ENCODE data around the gene SIGLEC11.
"Not testable (repeated sequence)": the region's sequence is repeated elsewhere in the genome, so short reads cannot be mapped to it uniquely, and the experiment has no call there.

The SIGLEC11 gene

DNA sequence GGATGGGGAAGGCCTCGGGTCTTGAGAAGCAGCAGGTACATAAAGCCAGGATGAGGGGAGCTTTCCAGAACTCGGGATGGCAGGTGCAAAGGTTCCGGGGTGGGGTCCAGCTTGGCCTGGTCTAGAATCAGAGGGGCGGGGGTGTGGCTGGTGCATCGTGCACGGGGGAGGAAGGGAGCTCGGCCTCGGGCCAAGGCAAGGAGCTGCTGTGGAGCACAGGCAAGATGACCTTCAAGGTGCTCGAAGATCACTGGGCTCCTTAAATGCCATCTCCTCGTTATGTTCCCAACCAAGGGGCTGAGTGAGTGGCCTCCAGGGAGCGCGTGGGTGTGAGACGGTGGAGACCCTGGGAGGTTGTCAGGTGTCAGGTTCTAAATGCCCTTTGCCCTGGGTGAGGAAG, 16.1 kb upstream of the SIGLEC11 start:
- ChIA-PET POLR2A (no interaction called here), CTCF (interaction anchor here (3.6 kb wide), 1 partner anchor 39 kb away, joined by 19 read pairs; no protein-coding TSS in a partner anchor)
- no peak overlapping the region for H3K4me3 ChIP-seq (ENCODE audit: low read depth, low read length)
- DNase-seq (ENCODE audit: low read depth, low spot score): no peak
- TF ChIP-seq, protein P1, sequence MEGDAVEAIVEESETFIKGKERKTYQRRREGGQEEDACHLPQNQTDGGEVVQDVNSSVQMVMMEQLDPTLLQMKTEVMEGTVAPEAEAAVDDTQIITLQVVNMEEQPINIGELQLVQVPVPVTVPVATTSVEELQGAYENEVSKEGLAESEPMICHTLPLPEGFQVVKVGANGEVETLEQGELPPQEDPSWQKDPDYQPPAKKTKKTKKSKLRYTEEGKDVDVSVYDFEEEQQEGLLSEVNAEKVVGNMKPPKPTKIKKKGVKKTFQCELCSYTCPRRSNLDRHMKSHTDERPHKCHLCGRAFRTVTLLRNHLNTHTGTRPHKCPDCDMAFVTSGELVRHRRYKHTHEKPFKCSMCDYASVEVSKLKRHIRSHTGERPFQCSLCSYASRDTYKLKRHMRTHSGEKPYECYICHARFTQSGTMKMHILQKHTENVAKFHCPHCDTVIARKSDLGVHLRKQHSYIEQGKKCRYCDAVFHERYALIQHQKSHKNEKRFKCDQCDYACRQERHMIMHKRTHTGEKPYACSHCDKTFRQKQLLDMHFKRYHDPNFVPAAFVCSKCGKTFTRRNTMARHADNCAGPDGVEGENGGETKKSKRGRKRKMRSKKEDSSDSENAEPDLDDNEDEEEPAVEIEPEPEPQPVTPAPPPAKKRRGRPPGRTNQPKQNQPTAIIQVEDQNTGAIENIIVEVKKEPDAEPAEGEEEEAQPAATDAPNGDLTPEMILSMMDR (IDR thresholded peaks at IDR 0.05; ENCODE audit: insufficient read depth, low read length, missing control alignments): no peak

DNA sequence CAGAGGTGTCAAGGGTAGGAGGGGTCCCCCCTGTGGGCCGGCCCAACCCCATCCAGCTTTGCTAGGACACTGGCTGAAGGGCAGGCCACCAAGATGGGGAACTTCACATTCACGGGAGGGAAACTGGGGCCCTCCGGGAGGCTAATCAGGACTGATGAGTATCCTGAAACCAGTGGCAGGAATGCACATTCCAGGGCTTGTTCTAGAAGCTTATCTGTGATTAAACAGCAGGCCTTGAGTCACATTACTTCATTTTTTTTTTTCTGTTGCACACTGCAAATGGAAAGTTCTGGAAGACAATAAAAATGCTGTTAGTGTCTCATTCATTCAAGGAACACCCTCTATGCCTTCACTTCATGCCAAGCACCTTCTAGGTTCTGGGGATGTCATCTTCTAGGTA, 15.5 kb upstream of the SIGLEC11 start:
- POLR2A ChIA-PET: no interaction called here
- CTCF ChIA-PET: interaction anchor here (1.0 kb wide), 1 partner anchor 39 kb away, joined by 3 read pairs; no protein-coding TSS in a partner anchor
- TF ChIP-seq, protein P1 (IDR thresholded peaks at IDR 0.05; ENCODE audit: insufficient read depth, low read length, missing control alignments): no peak
- no peak overlapping the region for H3K4me3 ChIP-seq (ENCODE audit: low read depth, low read length)
- DNase-seq (ENCODE audit: low read depth, low spot score): no peak

DNA sequence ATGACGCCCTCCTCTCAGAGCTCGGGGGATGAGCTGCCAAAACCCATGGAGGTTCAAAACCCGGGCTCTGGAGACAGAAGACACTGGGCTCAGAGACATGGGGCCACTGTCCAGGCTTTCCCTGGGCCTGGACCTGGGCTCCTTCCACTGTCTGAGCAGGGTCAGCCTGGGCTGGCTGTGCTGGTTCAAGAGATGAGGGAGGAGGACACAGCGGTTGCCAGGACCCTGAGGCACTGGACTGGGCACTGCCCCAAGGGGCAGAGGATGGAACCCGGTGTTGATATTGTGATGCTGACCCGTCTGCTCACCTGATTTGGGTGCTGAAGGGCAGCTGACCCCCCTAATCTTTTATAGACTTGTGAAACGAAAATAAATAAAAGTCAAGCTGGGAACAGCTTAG, 14.1 kb upstream of the SIGLEC11 start:
- ChIA-PET POLR2A (no interaction called here), CTCF (interaction anchor here (1.7 kb wide), 1 partner anchor 37 kb away, joined by 5 read pairs; no protein-coding TSS in a partner anchor)
- no peak for DNase-seq (ENCODE audit: low read depth, low spot score)
- H3K4me3 ChIP-seq (ENCODE audit: low read depth, low read length): no peak overlapping the region
- TF ChIP-seq, protein P1 (IDR thresholded peaks at IDR 0.05; ENCODE audit: insufficient read depth, low read length, missing control alignments): no peak

DNA sequence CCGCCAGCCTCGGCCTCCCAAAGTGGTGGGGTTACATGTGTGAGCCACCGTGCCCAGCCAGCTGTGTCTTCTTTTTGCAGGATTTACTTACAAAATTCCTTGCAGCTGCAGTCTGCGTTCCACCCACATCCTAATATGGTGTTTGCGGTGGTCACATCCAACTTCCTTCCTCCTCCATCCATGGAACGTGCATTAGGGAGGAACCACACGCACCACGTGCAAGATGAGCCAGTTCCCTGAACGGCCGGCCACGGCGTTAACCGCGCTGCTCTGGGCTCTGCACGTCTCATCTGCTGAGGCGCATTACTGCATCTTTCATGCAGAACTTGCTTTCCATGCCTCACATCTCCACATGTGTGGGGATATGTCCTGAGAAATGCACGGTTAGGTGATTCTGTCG, 13.0 kb upstream of the SIGLEC11 start:
- POLR2A ChIA-PET: no interaction called here
- no peak overlapping the region for H3K4me3 ChIP-seq (ENCODE audit: low read depth, low read length)
- CTCF ChIA-PET: interaction anchor here (1.7 kb wide), 1 partner anchor 36 kb away, joined by 5 read pairs; no protein-coding TSS in a partner anchor
- TF ChIP-seq, protein P1 (IDR thresholded peaks at IDR 0.05; ENCODE audit: insufficient read depth, low read length, missing control alignments): no peak
- no peak for DNase-seq (ENCODE audit: low read depth, low spot score)

DNA sequence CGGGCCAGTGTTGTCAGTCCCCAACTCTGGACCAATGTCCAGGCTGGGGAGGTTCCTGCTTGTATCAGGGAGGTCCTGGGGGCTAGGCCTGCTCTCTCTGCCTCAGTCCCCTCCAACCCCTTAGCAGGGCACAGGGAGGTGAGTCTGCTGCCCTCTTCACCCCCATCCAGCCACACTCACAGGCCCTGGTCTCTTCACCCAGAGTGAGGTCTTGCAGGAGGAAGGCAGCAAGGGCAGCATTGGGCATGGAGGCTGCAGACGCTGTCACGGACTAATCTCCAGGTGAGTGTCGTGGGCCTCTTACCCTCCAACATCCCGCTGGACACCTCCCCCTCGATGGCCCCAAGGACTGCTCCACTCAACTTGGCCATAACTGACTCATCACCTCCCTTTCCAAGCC, 11.9 kb upstream of the SIGLEC11 start:
- TF ChIP-seq, protein P1 (IDR thresholded peaks at IDR 0.05; ENCODE audit: insufficient read depth, low read length, missing control alignments): no peak
- no peak overlapping the region for H3K4me3 ChIP-seq (ENCODE audit: low read depth, low read length)
- ChIA-PET CTCF (no interaction called here), POLR2A (no interaction called here)
- no peak for DNase-seq (ENCODE audit: low read depth, low spot score)

DNA sequence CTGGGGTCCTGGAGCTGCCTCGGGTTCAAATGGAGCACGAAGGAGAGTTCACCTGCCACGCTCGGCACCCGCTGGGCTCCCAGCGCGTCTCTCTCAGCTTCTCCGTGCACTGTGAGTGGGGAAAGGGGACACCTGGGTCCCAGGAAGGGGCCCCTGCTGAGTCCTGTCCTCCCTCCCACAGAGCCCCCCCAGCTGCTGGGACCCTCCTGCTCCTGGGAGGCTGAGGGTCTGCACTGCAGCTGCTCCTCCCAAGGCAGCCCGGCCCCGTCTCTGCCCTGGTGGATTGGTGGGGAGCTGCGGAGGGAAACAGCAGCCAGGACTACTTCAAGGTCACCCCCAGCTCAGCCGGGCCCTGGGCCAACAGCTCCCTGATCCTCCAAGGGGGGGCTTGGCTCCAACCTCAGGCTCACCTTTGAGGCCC, 11.0 kb upstream of the SIGLEC11 start:
- CTCF ChIA-PET: no interaction called here

DNA sequence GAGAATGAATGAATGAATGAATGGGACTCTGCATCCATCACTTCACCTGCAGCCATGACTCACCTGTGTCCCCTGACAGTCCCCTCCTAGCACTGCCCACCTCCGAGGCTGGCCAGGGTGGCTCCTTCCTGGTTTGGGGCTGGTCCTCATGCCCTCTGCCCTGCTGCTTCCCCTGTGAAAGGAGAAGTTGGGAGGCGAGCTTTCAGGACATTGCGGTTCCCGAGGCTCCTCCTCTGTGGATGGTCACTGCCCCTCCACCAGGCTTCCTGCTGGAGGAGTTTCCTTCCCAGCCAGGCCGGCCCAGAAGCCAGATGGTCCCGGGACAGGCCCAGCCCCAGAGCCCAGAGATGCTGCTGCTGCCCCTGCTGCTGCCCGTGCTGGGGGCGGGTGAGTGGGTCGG, 8.4 kb upstream of the SIGLEC11 start:
- POLR2A ChIA-PET; H3K4me3 ChIP-seq (ENCODE audit: low read depth, low read length); DNase-seq (ENCODE audit: low read depth, low spot score): not testable (repeated sequence)
- CTCF ChIA-PET: interaction anchor here (1.0 kb wide), 1 partner anchor 15 kb away, joined by 6 read pairs; no protein-coding TSS in a partner anchor

More for the DNA sequence above, 11.0 kb upstream of the SIGLEC11 start:
- DNase-seq (ENCODE audit: low read depth, low spot score): no peak
- H3K4me3 ChIP-seq (ENCODE audit: low read depth, low read length): no peak overlapping the region
- POLR2A ChIA-PET: no interaction called here
- TF ChIP-seq, protein P1 (IDR thresholded peaks at IDR 0.05; ENCODE audit: insufficient read depth, low read length, missing control alignments): no peak
